NOMO-1 treated with dmso at 0.1 percent for 144 hours (cell line): ENCODE measurements around the gene LCE2D.
"Not testable (repeated sequence)": the region's sequence is repeated elsewhere in the genome, so short reads cannot be mapped to it uniquely, and the experiment has no call there.

Experiments
- DNase-seq: peaks from one replicate; lab custom pipeline; 2025; ENCODE audit not compliant: unreplicated experiment; lab: John Stamatoyannopoulos, UW

LCE2D gene, protein sequence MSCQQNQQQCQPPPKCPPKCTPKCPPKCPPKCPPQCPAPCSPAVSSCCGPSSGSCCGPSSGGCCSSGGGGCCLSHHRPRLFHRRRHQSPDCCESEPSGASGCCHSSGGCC

DNA sequence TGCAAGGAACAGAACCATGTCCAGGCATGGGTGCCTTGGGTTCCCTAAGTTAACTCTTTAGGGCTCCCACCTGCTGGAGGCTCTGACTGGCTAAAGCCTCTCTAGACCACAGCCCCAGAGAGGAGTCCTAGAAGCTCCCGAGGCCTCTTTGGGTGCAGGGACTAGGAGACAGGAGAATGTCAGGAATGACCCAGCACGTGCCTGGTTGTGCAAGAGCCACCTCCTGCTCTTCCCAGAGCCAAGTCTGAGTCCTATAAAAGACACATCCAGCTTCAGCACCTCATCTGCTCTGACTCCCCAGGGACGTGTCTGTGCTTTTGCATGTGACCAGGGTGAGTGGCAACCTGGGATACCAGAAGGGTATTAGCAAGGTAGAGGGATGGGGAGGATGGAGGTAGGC, at the start of gene LCE2D:
TSS of gene LCE2D (plus strand) at position 283 of the 400 bp plus-strand sequence. CDS start 726 bp downstream, outside the sequence.
- no peak for DNase-seq

DNA sequence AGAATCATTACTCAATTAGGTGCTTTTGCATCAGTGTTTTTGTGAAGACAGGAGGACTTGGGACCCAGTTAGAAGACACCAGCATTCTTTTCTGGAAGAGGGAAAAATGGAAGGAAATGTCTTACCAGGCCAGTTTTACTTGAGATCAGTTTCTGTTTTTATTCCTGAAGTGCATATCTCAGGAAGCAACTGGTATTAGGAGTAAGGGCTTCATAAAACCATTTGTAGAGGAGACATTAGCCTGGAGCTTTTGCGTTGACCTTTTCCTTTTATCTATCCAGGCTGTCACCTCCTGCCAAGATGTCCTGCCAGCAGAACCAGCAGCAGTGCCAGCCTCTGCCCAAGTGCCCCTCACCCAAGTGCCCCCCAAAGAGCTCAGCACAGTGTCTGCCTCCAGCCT, 49.7 kb upstream of the LCE2D start, which contains the start of gene LCE3B:
TSS of gene LCE3B (plus strand) at position 301 of the 400 bp plus-strand sequence. CDS start at position 301, 0 bp downstream.
- no peak for DNase-seq

DNA sequence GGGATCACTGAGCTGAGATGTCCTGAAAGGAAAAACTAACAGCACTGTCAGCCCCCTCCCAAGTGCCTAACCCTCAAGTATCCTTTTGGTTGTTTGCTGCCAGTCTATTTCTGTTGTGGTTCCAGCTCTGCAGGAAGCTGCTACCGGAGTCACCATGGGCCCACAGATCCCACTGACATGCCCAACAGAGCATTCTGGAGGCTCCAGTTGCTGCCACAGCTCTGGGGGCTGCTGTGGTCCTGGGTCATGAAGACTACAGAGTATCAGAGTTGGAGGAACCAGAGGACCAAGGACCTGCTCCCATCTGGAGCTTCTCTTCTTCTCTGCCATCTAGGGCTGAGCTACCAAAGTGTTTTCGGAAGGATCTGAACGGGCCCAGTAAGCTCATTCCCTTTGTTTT, 41.2 kb upstream of the LCE2D start:
- no peak for DNase-seq

DNA sequence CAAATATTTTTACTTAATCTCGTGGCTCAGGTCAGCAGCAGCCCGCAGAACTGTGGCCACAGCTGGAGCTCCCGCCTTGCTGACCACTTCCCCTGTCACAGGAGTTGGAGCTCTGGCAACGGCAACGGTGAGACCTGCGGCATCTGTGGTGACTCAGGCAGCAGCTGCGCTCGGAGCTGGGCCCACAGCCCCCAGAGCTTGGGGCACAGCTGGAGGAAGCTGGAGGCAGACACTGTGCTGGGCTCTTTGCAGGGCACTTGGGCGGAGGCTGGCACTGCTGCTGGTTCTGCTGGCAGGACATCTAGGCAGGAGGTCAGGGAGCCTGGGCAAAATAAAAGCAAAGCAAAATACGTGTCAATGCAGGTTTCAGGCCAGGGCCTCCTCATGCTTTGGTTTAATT, 40.4 kb upstream of the LCE2D start, which contains the start of gene LCE3A:
TSS of gene LCE3A (minus strand) at position 301 of the 400 bp plus-strand sequence. CDS start at position 301, 0 bp downstream.
- peak; percentile 29 for DNase-seq

DNA sequence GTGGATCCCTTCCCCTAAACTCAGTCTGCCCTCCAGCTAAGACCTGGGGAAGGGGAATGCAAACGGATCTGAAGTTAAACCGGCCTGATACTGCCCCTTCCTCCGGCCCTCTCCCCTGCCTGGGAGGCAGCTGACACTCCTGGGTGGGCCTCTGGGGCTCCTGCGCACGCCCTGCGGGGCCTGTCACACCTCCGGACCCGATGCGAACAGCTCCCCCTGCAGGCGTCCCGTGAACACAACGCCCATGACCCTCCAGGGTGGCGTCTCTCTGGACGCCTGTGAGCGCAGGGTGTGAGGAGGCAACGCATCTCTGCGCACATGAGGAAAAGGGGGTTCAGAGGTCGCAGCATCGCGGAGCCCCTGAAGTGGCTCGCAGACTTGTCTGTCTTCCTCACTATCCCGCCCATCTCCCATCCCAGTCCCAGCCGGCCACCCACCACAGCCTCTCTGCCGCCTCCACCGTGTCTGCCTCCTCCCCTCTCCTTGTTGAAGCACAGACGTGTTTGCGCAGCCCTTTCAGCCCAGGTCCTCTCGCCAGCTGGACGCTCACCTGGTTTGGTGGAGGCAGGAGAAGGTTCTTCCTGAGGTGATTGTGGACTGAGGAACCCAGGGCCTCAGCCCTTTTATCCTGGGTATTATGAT, 39.9 kb upstream of the LCE2D start:
- no peak for DNase-seq

DNA sequence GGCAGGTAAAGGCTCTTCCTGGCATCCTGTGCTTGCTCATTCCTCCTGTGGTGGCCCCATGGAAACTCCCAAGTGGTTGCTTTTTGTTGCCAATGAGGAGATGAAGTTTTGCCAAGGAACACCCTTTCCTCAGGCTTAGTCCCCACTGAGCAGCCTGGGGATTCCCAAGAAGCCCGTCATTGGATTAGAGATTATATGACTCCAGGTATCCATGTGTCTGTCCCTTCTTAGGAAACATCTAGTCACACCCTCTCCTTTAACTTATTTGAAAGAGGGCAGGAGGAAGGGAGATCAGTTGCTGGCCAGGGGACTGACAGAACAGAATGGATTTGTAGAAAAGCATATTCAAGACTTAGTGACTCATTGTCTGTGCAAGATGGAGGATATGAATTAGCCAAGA, 36.4 kb upstream of the LCE2D start:
- no peak for DNase-seq

DNA sequence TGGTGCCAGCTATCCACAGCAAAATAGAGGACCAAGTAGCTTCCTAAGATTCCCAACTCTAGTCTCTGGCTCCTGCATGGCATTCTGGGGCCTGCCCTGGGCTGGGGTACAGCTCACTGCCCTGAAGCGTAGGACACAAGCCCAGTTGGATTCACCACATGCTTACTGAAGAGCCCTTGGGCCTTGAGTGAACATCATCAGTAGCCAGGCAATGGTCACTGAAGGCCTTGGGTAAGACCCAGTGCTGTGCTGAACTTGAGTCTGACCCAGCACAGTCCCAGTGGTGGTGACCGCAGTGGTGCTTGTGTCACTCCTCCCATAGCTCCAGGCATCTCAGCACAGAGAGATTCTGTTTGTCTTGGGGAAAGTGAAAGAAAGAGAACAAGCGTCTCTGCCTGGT, 32.6 kb upstream of the LCE2D start:
- no peak for DNase-seq

DNA sequence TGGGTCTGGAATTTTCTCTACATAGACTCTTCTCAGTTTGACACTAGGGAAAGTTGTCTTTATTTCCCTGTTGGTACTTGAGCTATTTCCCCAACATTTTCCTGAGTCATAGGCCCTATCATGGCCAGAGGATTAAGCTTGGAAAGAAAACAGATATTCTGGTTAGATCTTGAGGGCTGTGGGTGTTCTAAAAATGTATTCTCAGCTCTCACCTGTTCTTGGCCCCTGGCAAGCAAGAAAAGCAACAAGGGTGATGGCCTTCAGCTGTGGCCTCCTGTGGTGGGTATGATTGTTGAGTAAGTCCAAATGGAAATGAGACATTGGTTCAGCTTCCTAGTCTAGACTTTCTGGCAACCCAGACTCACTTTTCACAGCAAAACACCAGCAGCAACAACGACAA, 22.8 kb upstream of the LCE2D start:
- no peak for DNase-seq

DNA sequence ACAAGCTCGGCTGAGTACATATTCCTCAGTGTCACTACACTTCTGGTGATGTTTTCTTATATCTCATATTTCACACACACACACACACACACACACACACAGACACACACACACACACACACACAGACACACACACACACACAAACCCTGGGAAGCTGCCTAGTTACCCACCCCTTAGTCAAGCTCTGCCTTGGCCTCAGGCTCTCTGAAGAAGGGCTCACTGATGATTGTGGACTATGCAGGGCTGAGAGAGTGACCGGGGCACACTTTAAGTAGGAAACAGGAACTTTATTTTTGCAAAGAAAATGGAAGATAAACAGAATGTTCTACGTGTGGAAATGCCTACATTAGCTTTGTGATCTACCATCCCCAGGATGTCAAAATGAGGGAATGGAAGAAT, 19.2 kb upstream of the LCE2D start:
- DNase-seq = no peak

DNA sequence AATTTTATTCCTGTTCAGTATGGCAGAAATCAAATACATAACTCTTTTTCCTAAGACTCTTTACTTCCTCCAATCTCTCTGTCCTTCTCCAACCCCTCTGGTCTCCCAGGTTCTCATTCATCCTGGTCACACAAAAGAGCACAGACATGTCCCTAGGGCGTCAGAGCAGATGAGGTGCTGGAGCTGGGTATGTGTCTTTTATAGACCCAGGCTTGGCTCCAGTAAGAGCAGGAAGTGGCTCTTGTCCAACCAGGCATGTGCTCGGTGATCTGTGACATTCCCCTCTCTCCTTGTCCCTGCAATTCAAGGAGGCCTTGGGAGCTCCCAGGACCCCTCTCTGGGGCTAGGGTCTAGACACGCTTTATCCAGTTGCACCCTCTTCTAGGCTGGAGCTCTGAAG, 18.0 kb upstream of the LCE2D start:
- no peak for DNase-seq

DNA sequence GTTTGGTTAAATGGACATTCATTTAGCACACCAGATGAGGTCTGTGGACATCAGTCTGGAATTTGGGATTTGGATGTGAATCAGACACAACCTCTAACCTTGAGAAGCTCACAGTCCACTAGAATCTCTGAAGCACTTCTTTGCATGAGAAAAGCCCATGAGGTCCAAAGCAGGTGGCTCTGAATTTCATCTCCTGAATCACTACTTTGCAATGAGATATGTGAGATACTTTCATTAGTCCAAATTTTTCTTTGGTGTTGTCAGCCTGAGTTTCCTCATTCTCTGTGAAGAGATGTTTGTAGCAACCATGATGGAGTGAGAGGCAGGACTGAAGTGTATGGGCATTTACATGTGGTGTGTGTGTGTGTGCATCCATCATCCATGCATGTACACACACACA, 16.5 kb upstream of the LCE2D start:
- DNase-seq = no peak

DNA sequence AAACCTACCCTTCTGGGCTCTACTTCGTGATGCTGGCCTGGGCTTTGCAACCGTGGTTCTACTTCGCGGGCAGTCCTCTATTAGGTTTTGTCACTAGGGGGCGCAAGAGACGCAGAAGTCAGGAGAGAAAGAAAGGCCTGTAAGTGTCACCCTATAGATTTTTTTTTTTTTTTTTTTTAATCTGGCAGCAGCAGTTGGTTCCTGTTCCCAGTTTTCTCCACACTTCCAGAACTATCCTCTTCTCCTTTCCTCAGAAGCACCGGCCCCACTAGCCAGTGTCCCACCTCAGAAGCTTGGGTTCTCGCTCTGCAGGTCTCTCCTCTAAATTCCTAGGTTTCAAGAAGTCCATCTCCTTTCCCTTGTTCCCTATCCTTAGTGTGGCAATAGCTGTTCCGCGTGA, 9.1 kb upstream of the LCE2D start:
- peak; percentile 20 for DNase-seq

DNA sequence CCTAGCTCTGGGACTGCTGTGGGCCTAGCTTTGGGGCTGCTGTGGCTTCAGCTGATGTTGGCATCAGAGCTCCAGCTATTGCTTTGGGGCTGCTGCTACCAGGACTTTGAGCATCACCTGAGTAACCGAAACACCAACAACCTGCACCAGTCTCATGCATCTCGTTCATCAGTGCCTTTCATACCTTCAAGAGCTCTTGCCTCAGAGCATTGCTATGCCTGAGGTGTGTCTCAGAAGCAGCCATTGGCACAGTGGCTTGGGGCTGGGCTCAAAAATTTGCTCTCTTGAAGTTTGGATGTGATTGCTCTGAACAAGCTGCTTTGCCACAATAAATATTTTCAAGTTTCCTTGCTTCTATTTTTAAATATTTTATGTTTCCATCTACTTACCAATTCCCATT, 6.7 kb upstream of the LCE2D start:
- no peak for DNase-seq

DNA sequence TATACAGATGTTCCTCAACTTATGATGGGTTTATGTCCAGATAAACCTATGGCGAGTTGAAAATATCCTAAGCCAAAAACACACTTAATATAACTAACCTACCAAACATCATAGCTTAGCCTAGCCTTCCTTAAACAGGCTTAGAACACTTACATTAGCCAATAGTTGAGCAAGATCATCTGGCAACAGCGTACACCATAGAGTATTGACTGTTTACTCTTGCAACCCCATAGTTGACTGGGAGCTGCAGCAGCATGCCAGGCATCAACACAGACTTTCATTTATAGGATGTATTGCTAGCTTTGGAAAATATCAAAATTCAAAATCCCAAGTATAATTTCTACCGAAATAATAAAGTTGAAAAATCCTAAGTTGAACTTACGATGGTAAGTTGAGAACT, 5.5 kb upstream of the LCE2D start:
- no peak for DNase-seq

DNA sequence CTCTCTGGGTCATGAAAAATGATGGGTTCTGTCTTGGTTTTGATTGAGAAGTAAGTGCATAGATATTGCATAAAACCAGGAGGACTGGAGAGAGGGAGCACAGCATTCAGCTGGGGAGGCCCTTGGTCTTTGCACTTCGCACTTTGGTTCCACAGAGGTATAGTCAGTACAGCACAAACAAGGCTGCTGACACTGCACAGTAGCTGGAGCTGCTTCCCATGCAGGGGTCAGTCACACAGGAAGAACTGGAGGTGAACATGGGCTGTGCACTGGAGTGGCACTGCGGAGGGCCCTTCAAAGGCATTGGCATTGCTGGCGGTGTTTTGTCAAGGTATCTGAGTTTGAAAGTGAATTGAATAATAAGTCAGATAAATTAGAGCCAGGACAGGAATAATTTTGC, 4.5 kb upstream of the LCE2D start:
- DNase-seq = no peak

DNA sequence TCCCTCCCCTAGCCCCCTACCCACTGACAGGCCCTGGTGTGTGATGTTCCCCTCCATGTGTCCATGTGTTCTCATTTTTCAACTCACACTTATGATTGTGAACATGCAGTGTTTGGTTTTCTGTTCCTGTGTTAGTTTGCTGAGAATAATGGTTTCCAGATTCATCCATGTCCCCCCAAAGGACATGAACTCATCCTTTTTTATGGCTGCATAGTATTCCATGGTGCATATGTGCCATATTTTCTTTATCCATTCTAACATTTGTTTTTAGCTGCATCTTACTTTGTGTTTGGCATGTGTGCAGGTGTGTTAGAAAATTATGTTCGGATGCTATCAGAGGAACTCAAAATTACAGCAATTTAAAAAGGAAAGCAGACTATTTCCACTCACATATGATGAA, 3.0 kb downstream of the LCE2D start:
- not testable (repeated sequence) for DNase-seq

DNA sequence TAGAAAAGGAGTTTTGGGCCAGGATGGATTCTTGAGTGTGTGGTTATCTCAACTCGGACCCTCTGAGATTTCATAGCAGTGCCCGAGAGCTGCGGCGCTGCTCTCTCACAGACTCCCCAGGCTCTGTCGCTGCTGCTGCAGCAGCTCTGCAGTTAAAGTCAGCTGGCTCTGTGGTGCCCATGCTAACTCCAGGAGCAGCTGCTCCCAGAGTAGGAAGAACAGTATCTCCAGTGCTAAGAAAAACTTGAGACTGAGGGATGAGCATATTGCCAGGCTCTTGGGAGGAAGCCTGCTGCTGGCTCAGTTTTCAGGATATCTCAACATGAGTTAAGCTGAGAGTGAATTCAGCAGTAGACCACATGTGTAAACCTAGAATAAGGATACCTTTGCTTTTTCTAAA, 4.5 kb downstream of the LCE2D start:
- no peak for DNase-seq

DNA sequence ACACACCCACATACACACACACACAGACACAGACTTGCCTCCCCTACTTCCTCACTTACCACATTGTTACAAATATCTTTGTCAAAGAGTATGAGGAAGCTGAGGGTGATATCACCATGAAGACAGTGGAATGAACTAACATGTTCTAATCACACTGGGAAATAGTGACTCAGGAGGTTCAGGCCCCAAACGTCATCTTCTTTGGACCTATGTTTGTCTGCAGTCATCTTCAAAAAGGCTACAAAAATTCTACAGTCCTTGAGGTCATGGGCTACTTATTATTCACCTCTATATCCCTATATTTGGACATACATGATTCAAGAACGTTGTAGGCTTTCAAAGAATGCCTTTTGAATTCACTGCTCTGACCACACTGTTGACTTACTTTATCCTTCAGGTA, 9.8 kb downstream of the LCE2D start:
- DNase-seq = no peak

DNA sequence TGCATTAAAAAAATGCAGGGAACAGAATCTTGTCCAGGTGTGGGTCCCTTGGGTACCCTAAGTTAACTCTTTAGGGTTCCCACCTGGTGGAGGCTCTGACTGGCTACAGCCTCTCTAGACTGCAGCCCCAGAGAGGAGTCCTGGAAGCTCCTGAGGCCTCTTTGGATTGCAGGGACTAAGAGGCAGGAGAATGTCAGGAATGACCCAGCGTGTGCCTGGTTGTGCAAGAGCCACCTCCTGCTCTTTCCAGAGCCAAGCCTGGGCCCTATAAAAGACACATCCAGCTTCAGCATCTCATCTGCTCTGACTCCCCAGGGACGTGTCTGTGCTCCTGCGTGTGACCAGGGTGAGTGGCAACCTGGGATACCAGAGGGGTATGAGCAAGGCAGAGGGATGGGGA, 11.8 kb downstream of the LCE2D start, which contains the start of gene LCE2C:
TSS of gene LCE2C (plus strand) at position 297 of the 400 bp plus-strand sequence. CDS start 737 bp downstream, outside the sequence.
- not testable (repeated sequence) for DNase-seq

DNA sequence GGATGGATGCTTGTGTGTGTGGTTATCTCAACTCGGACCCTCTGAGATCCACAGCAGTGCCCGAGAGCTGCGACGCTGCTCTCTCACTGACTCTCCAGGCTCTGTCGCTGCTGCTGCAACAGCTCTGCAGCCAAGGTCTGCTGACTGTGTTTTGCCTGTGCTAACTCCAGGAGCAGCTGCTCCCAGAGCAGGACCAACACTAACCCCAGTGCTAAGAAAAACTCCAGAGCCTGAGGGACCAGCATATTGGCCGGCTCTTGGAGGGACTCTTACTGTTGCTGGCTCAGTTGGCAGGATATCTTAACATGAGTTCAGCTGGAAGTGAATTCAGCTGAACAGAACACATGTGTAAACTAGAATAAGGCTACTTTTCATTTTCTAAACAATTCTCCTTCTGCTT, 16.3 kb downstream of the LCE2D start:
- DNase-seq = no peak

DNA sequence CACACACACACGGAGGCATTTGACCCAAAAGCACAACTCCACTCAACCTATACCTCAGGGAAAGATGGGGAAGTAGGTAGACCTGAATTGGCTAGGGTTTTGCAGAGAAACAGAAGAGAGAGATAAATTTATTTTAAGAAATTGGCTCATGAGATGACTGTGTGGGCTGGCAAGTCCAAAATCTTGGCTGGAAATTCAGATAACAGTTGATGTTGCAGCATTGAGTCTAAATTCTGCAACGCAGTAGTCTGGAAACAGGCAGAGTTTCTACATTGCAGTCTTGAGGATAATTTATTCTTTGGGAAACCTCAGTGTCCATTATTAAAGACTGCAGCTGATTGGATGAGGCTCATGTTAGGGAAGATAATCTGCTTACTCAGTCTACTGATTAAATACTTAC, 18.4 kb downstream of the LCE2D start:
- DNase-seq = no peak

DNA sequence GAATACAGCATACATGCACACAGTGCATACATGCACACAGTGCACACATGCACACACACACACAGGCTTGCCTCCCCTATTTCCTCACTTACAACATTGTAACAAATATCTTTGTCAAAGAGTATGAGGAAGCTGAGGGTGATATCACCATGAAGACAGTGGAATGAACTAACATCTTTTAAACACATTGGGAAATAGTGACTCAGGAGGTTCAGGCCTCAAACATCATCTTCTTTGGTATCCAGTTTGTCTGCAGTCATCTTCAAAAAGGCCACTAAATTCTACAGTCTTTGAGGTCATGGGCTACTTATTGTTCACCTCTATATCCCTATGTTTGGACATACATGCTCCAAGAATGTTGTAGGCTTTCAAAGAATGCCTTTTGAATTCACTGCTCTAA, 20.7 kb downstream of the LCE2D start:
- no peak for DNase-seq

DNA sequence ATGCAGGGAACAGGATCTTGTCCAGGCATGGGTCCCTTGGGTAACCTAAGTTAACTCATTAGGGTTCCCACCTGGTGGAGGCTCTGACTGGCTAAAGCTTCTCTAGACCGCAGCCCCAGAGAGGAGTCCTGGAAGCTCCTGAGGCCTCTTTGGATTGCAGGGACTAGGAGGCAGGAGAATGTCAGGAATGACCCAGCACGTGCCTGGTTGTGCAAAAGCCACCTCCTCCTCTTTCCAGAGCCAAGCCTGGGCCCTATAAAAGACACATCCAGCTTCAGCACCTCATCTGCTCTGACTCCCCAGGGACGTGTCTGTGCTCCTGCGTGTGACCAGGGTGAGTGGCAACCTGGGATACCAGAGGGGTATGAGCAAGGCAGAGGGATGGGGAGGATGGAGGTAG, 22.6 kb downstream of the LCE2D start, which contains the start of gene LCE2B:
TSS of gene LCE2B (plus strand) at position 301 of the 400 bp plus-strand sequence. CDS start 721 bp downstream, outside the sequence.
- DNase-seq = not testable (repeated sequence)
